Measurements from ENCODE around the gene PSME2. TPM values are rescaled to one million over a fixed set of nuclear protein-coding genes. Genes with fewer than 3 reads are reported as not detected.

PSME2 gene
- total RNA-seq, 1 experiment from 2014 or later: 134 TPM

GRCh38 chr14:24157331-24157730 is 10.9 kb upstream of the PSME2 start:
- BruUV-seq (replicated peaks): no TSS peak
- peaks cover 81% of the 10 kb centered on the region for H3K36me3 Mint-ChIP-seq (ENCODE audit: insufficient read depth, unreplicated experiment)
- intact Hi-C loops (cut with micrococcal nuclease): no loop called here
- H3K27ac Mint-ChIP-seq (ENCODE audit: low read depth, unreplicated experiment): no peak overlapping the region
- peaks cover 11% of the 10 kb centered on the region for H3K4me1 Mint-ChIP-seq (ENCODE audit: insufficient read depth, unreplicated experiment)
- no peak for DNase-seq (ENCODE audit: unreplicated experiment)
- no peak overlapping the region for H3K4me3 Mint-ChIP-seq (ENCODE audit: unreplicated experiment)
- no peak for TF ChIP-seq CTCF (IDR thresholded peaks at IDR 0.05; ENCODE audit: unreplicated experiment)
- no peaks in the 10 kb centered on the region for H3K9me3 Mint-ChIP-seq (ENCODE audit: unreplicated experiment)
- CTCF ChIA-PET: interaction anchor here (1.0 to 6.8 kb wide), 2 partner anchors 9 to 31 kb away, joined by 3 to 141 read pairs; partner anchors contain the start of genes PSME2 and RNF31
- H3K27me3 Mint-ChIP-seq (ENCODE audit: insufficient read depth, unreplicated experiment): no peaks in the 10 kb centered on the region
- POLR2A ChIA-PET: interaction anchor here (0.8 to 4.6 kb wide), 3 partner anchors 10 to 44 kb away, joined by 3 to 14 read pairs (median 3); partner anchors contain the start of genes PSME2 and RNF31

GRCh38 chr14:24156840-24157239 is 10.4 kb upstream of the PSME2 start:
- BruUV-seq (replicated peaks): no TSS peak
- no peak overlapping the region for H3K4me3 Mint-ChIP-seq (ENCODE audit: unreplicated experiment)
- peaks cover 81% of the 10 kb centered on the region for H3K36me3 Mint-ChIP-seq (ENCODE audit: insufficient read depth, unreplicated experiment)
- POLR2A ChIA-PET: interaction anchor here (0.7 to 4.6 kb wide), 4 partner anchors 10 to 43 kb away, joined by 3 to 14 read pairs (median 4); partner anchors contain the start of genes PSME2 and RNF31
- intact Hi-C loops (cut with micrococcal nuclease): no loop called here
- no peaks in the 10 kb centered on the region for H3K27me3 Mint-ChIP-seq (ENCODE audit: insufficient read depth, unreplicated experiment)
- TF ChIP-seq CTCF (IDR thresholded peaks at IDR 0.05; ENCODE audit: unreplicated experiment): no peak
- no peaks in the 10 kb centered on the region for H3K9me3 Mint-ChIP-seq (ENCODE audit: unreplicated experiment)
- H3K27ac Mint-ChIP-seq (ENCODE audit: low read depth, unreplicated experiment): no peak overlapping the region
- DNase-seq (ENCODE audit: unreplicated experiment): no peak
- CTCF ChIA-PET: interaction anchor here (1.0 to 6.8 kb wide), 2 partner anchors 9 to 31 kb away, joined by 3 to 141 read pairs; partner anchors contain the start of genes PSME2 and RNF31
- H3K4me1 Mint-ChIP-seq (ENCODE audit: insufficient read depth, unreplicated experiment): peaks cover 11% of the 10 kb centered on the region

- H3K4me3 Mint-ChIP-seq (ENCODE audit: unreplicated experiment): no peak overlapping the region
- H3K4me1 Mint-ChIP-seq (ENCODE audit: insufficient read depth, unreplicated experiment): peaks cover 2% of the 10 kb centered on the region
- ChIA-PET CTCF (interaction anchor here (1.0 kb wide), 1 partner anchor 178 kb away, joined by 3 read pairs; no protein-coding TSS in a partner anchor), POLR2A (interaction anchor here (0.7 to 4.6 kb wide), 5 partner anchors 8 to 45 kb away, joined by 3 to 14 read pairs (median 3); partner anchors contain the start of genes EMC9, PSME2 and RNF31)
- no peak for TF ChIP-seq CTCF (IDR thresholded peaks at IDR 0.05; ENCODE audit: unreplicated experiment)
- no TSS peak for BruUV-seq (replicated peaks)
- H3K9me3 Mint-ChIP-seq (ENCODE audit: unreplicated experiment): no peaks in the 10 kb centered on the region
- no peak for DNase-seq (ENCODE audit: unreplicated experiment)
- no peaks in the 10 kb centered on the region for H3K27me3 Mint-ChIP-seq (ENCODE audit: insufficient read depth, unreplicated experiment)
- no peak overlapping the region for H3K27ac Mint-ChIP-seq (ENCODE audit: low read depth, unreplicated experiment)
- peaks cover 75% of the 10 kb centered on the region for H3K36me3 Mint-ChIP-seq (ENCODE audit: insufficient read depth, unreplicated experiment)
- intact Hi-C loops (cut with micrococcal nuclease): no loop called here
These were observed 8.7 kb upstream of the PSME2 start for GRCh38 chr14:24155100-24155499.

GRCh38 chr14:24151404-24152080 is 5.1 kb upstream of the PSME2 start:
- ChIA-PET POLR2A (interaction anchor here (0.9 to 2.6 kb wide), 3 partner anchors 10 to 16 kb away, joined by 3 to 9 read pairs (median 4); partner anchors contain the start of genes EMC9, IRF9 and PSME1), CTCF (interaction anchor here (0.7 to 10.3 kb wide), 5 partner anchors 9 to 592 kb away, joined by 3 to 141 read pairs (median 3); partner anchors contain the start of gene IRF9)
- DNase-seq (ENCODE audit: unreplicated experiment): no peak
- no peaks in the 10 kb centered on the region for H3K9me3 Mint-ChIP-seq (ENCODE audit: unreplicated experiment)
- peaks cover 66% of the 10 kb centered on the region for H3K36me3 Mint-ChIP-seq (ENCODE audit: insufficient read depth, unreplicated experiment)
- no peak overlapping the region for H3K27ac Mint-ChIP-seq (ENCODE audit: low read depth, unreplicated experiment)
- H3K27me3 Mint-ChIP-seq (ENCODE audit: insufficient read depth, unreplicated experiment): no peaks in the 10 kb centered on the region
- no peak for TF ChIP-seq CTCF (IDR thresholded peaks at IDR 0.05; ENCODE audit: unreplicated experiment)
- intact Hi-C loops (cut with micrococcal nuclease): no loop called here
- BruUV-seq (replicated peaks): no TSS peak
- no peak overlapping the region for H3K4me3 Mint-ChIP-seq (ENCODE audit: unreplicated experiment)
- H3K4me1 Mint-ChIP-seq (ENCODE audit: insufficient read depth, unreplicated experiment): no peaks in the 10 kb centered on the region

All from MCF 10A (cell line).